ENCODE measurements around the gene FGF7.

- TF ChIP-seq POLR2A (IDR thresholded peaks at IDR 0.05) (no peak), EP300 (IDR thresholded peaks at IDR 0.05) (no peak)
Measured at GRCh38 chr15:49471733-49472132, 48.7 kb downstream of the FGF7 start.
